ENCODE measurements around the gene GBA2.

GBA2 gene

DNA sequence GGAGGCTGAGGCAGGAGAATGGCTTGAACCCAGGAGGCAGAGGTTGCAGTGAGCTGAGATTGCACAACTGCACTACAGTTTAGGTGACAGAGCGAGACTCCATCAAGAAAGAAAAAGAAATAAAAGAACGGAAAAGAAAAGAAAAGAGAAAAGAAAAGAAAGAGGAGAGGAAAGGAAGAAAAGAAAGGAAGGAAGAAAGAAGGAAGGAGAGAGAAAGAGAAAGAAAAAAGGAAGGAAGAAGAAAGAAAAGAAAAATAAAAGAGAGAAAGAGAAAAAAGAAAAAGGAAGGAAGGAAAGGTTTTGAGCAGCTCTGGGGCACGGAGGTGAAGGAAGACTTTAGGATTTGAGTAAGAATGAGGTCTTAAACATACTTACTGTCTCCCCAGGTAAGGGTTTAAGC is 35.5 kb downstream of the GBA2 start:
- DNase-seq = no peak

DNA sequence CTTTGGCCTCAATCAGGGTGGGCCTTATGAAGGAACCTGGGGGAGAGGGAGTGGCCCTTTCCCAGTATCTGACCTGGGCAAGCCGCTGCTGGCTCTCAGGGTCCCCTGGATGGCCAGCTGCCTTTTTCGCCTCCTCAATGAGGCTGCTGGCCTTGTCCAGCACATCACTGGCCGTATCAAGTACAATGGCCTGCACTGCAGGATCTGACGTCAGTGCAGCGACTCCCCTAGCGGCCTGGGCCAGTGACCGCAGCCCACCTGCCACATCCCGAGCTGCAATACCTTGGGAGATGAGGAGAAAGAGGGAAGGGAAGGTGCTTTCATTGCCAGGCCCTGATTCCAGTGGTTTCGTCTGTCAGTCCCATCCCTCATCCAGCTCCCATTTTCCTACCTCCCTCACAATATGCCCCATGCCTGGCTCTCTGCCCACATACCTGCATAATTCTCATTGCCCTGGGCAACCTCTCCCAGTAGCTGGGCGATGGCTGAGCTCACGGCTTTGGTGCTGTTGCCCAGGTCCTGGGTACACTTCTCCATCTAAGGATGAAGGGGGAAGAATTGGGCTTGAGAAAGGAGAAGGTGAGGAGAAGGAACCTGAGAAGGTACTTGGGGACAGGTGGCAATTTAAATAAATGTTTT is 36.1 kb downstream of the GBA2 start:
- no peak for DNase-seq

DNA sequence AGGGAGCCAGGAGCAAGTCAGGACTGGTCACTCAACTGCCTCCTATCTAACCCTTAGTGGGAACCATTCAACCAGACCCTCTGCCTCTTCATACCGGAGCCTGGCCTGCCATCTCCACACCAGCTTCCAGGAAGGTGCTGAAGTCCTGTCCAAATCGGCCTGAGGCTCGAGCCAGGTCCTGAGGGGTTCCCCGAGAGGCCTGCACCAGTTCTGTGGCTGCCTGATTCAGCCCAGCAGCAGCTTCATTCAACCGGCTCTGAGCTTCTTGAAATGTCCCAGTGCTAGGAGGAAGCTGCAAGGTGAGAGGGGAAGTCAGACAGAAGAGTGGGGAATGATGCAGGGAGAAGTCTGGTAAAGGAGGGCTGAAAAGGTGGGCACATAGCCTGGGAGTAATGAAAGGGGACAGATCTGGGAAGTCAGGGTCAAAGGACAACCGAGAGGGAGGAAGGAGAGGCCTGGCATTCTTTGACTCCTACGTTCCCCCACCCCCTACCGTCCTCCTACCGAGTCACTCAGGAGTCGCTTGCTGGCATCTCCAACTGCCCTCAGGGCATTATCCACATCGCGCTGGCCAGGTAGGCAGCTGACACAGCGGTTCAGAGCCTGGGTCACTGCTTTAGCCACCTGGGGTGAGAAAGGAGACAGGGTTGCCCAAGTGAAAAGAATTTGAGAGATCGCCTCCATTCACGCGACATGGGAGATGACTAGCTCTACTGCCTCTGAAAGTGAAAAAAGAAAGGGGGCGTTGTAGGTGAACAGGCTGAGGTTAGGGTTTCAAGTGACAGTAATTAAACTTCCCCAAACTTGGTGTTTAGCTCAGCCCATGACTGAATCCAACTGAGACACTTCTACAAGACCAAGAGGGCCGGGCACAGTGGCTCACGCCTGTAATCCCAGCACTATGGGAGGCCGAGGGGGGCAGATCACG is 37.3 kb downstream of the GBA2 start:
- DNase-seq = no peak

DNA sequence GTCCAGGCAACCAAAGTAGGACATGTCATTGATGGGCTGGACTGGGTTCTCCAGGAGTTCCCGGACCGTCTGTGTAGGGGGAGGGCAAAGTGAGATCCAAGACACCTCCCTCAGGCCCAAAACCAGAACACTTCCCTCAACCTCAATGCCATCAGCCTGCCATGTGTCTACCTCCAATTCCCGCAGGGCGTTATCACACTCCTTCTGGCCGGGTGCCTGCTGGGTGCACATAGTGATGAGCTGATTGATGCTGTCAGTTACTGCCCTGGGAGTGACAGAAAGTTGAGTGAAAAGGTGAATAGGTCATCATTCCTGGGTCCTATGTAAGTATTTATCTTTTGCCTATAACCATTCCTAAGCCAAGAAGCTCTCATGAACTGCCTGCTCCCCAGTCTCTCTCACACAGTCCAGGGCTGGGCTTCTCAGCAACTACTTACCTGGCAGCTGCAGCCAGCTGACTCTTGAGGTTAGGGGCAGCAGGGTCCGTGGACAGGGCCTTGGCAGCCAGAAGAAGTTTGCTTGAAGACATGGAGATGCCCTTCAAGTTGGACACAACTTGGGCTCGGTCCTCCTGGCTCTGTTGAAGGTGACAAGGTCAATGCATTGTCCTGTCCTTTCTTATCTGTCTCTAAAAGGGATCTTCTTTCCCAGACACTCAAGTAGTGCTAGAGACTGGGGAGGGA is 38.1 kb downstream of the GBA2 start:
- DNase-seq = no peak

DNA sequence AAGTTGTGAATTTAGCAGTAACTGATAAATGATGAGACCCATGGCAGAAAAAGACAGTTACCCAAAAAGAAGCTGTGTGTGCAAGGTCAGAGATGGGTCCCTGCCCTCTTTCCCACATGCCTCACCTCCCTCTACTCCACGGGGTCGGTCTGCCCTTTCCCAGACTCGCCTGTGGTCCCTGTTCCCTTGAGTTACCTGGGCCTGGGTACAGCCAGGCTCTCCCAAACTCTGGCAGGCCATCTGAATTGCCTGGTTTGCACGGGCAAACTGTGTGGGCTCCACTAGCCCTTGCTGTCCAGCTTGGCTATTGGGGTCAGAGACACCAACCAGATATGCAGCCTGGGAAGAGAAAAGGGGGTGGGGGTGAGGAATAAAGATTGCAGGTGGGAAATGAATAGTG is 40.9 kb downstream of the GBA2 start:
- DNase-seq = no peak

DNA sequence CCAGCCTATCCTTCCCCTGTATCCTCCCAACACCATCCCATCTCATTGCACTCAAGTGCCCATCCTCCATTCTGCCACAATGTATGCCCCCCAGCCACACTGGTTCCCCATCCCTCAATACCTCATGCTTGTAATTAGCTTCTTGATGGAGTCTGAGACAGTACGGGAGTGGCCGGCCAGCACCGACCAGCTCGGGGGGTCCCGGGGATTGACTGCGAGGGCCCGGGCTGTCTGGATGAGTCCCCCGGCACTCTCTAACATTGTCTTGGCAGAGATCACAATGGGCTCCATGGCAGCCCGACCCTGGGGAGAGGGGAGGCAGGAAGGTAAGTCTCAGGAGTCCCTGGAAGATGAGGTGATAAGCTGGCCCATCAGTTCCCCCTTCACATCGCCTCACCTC is 42.1 kb downstream of the GBA2 start:
- DNase-seq = no peak

DNA sequence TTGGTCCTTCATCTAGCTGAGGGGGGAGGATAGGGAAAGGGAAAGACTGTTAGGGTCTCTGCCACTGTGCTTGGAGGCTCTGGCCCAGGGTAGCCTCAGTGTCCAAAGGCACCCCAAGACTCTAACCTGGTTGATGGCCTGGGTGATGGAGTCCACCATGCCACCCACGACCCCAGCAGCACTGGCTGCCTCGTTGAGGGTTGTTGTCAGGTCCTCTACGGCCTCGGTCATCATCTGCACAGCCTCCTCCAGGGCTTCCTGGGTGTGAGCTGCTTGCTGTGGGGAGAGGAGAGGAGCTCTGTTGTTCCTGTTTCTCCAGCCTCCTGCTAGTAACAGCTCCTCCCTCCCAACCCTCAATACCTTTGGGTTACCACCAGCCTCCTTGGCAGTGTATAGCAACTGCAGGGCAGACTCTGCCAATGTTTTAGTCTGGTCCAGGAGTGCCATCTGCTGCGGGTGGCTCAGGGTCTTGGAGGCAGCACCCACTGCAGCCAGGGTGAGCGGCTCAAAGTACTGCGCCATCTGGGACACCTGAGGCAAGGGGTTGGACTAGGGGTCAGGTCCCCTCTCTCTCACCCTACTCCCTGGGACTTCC is 43.1 kb downstream of the GBA2 start:
- DNase-seq = no peak

DNA sequence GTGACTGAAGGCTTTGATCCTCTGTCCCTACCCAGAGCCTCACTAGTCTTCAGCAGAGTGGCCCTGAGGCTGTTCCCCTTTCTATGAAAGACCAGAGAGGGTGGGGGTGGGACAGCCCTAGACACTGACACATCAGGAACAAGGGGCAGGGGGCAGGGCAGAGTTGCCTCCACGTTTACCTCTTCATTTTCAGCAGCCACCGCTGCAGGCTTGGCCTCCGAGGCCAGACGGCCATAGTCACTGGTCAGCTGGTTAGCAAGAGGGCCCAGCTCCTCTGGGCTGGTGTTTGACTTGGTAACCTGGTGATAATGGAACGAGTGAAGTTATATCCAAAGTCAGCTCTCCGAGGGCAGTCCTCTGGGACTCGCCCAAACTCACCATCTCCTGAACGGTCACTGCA is 43.7 kb downstream of the GBA2 start:
- DNase-seq = no peak

DNA sequence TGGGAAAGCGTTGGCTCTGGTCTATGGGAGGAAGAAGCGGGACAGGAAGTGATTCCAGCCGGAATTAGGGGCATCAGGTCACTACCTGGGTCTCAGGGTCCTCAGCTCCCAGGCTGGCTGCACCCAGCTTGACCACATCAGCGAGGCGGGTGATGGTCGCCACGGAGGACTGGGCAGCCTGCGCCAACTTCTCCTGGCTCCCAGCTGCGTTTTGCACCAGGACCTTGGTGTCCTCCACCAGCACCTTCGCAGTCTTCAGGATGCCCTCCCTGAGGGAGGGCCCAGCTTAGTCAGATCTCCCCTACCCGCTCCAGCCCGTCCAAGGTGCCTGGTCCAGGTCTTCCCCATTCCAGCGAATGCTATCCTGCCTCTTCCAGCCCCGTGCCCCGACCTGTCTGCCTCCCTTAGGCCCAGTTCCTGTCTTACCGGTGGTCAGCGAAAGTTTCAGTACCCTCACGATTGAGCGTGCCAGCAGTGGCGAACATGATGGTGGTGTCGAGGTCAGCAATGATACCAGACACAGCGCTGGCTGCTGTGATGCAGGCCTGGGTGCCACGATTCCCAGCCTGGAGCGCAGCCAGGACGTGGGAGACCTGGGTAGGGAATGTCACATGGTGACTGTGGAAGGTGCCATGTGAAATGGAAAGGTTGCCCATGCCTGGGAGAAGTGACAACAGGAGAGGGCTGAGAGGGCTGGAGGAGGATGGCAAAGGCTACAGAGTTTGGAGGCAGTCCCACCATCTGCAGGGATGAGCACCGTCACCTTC is 44.9 kb downstream of the GBA2 start:
- DNase-seq = no peak

DNA sequence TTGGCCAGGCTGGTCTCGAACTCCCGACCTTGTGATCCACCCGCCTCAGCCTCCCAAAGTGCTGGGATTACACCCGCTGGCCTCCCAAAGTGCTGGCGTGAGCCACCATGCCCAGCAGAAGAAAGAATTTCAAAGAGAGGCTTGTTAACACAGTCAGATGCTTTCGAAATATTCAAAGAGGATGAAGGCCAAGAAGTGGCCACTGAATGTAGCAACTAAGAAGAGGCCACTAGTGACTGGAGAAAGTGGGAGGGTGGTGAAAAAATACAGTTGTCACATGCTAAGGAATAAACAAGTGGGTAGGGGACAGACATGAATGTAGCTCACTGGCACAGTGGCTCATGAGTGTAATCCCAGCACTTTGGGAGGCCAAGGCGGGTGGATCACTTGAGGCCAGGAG is 46.3 kb downstream of the GBA2 start:
- DNase-seq = peak; percentile 13

DNA sequence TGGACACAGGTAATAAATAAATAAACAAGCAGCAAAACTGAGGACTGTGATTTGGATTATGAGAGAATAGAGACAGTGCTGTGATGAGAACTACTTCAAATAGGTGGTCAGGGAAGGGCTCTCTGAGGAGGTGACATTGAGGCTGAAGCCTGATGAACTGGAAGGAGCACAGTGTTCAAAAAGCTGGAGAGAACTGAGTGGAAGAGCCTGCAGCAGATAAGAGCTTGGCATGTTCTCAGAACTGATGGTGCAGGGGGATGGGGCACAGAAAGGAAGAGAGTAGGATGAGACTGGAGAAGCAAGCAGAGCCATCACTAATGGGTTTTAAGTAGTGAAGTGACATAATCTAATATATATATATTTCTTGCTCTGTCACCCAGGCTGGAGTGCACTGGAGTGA is 48.1 kb downstream of the GBA2 start:
- DNase-seq = no peak

DNA sequence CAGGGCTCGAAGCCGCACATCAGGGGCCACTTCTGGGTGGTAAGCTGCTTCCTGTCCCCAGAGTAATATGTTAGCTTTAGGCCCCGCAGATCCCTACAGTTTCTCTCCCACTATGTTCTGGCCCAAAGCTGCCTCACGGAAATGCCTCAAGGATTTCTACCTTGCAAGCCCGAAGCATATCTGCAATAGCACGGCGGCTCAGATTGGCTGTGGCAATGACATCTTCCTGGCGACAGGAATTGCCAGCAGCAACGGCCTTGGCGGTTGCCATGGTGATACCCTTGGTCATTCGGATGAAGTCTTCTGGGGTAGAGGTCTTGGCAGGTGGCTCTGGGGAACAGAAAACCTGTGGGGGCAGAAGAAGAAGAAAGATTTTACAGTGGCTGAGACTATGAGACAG is 49.0 kb downstream of the GBA2 start:
- no peak for DNase-seq

DNA sequence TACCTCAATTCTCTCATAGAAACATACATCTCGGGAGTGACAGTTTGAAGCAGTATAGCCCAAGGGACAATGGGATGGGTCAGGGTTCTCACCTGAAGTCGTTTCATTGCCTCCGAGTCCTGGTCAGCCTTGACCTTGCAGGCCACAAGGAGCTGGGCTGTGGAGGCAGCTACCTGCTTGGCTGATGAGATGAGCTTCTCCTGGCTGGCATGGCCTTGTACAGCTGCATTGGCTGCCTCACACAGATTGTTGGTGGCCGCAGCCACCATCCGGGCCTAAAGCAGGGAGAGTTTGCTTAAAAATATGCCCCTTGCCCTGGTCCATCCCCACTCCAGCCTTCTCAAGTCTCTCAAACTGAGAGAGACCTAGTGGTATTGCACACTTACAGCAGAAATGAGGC is 50.8 kb downstream of the GBA2 start:
- no peak for DNase-seq

DNA sequence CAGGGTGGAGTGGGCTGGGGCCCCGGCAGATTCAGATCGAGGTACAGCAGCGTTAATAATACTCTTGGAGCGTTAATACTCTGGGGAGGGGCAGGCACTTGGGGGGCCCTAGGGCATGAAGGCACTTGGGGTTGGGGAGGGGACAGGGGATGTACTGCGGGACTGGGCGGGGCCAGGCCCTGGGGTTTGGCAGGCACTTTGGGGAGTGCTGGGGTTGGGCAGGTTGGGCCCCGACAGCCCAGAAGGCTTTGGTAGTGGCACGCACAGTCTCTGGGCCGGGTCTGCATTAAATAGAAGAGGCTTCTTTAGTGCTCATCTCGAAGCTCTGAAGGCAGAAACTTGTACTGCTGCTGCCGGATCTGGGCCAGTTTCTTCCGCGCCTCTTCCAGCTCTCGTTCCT is 51.5 kb downstream of the GBA2 start:
- DNase-seq = no peak

DNA sequence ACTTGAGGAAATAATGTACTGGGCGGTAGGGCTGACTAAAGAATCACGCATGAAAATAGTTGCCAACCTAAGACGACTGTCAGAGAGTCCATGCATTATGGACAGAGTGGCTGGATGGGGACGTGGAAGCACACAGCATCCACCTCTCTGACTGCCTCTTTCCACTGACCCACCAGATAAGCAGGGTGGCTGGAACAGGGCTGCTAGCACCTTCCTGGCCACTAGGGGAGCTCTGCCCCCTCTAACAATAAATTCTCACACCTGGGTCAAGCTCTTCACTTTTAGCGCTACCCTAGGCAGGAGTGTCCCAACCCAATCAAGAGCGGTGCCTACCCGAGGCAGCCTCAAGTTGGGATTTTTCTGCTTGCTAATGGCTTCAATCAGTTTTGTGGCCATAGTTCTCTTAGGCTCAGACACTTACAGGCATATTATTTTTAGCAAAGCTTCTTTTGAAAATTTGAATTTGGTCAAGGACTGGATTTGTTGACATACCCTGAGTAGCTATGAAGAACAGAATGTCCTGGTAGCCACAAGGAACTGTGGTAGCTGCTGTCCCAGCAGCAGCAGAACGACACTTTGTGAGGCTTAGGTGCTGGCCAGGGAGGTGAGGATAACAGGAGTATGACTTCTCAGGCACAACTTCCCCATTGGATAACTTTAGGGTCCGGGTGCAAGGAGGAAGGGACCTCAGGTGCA is 52.4 kb downstream of the GBA2 start:
- DNase-seq = peak; percentile 47

DNA sequence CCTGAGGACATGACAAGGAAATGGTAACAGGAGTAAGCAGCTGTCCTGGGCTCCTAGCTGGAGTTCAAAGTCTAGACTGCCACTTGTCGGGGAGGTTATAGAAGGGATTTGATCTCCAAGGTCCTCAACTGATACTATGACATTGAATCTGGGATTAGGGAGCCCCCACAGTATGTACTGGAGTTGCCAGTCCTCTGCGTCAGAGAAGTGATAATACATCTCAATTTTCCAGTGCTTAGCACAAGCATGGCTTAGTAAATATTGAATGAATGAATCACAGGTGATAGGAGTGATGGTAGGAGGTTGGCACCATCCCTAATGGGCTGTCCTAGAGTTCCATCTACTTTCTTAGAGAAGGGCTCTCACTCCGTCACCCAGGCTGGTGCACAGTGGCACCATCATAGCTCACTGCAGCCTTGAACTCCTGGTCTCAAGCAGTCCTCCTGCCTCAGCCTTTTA is 53.1 kb downstream of the GBA2 start:
- no peak for DNase-seq

DNA sequence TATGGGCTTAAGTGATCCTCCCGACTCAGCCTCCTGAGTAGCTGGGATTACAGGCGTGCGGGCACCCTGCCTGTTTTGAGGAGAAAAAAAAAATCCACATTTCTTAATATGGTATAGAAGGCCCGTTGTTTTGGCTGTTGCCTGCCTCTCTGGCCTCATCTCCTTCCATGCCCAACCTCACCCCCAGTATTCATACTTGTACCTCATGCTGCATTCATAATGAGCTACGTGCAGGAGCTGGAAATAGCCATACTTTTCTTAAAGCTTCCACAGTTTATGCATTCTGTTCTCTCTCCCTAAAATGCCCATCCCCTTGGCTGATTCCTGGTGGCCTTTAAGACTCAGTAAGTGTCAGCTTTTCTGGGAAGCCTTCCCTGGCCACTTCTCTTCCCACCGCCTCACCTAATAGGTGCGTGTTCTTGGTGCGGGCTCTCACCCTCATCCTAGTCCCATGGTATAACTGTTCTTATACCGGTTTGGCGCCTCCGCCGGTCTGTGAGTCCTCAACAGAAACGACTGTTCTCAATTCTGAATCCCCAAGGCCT is 57.2 kb downstream of the GBA2 start:
- no peak for DNase-seq

DNA sequence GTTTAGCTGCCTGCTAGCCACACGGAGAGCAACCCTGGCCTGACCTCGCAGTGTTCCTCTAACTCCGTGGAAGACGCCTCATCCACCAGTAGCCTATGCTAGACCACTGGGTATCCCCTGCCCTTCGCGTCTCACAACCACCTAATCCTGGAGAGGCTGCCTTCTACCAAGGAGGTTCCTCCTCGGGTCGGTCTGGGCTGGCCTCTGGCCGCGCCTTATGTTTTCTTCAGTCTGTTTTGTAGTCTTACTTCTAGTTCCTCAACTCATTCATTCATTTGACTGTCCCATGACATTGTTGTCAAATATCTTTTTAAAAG is 57.7 kb downstream of the GBA2 start:
- peak; percentile 28 for DNase-seq

DNA sequence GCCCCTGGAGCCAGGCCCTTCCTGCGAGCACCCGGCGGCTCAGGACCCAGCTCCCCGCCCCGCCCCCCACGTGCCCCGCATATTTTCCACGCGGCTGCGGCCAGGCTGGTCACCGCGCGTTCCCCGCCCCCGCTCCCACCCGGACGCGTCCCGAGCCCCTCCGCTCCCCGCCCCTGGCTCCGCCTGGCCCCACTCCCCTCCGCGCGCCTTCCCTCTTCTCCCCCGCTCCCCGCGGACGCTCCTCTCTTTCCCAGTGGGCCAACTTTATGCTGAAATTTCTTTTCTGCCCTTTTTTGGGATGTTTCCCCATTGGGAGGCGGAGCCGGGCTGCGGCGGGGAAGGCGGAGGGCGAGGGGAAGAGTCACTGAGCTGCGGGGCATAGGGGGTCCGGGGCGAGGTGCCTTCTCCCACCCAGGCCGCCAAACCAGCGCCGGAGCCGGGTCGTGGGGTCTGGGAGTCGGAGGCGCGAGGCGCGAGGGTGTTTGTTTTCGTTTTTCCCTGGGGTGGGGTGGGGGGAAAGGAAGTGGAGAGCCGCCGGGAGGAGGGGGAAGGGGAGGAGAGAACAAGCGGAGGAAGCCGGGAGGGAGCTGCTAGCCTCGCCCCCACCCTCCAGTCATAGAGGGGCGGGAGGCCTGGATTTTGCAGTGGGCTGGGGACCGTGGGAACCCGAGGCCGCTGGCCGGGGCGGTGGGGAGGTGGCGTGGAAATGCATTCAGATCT is 58.3 kb downstream of the GBA2 start:
- DNase-seq = peak; percentile 28

DNA sequence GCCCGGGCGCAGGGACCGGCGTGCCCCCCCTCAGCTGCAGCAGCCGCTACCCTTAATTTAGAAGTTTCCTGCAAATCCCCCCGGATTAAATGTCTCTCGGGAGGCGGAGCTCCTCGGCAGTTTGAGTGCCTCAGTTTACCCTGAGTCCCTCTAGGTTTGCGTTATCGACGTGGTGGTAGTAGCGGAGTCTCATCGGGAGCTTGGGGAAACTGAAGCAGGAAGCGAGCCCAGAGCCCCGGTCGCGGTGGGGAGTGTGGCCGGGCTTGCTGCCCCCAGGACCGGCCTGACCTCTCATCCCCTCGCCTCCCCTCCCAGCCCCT is 58.8 kb downstream of the GBA2 start:
- DNase-seq = no peak

DNA sequence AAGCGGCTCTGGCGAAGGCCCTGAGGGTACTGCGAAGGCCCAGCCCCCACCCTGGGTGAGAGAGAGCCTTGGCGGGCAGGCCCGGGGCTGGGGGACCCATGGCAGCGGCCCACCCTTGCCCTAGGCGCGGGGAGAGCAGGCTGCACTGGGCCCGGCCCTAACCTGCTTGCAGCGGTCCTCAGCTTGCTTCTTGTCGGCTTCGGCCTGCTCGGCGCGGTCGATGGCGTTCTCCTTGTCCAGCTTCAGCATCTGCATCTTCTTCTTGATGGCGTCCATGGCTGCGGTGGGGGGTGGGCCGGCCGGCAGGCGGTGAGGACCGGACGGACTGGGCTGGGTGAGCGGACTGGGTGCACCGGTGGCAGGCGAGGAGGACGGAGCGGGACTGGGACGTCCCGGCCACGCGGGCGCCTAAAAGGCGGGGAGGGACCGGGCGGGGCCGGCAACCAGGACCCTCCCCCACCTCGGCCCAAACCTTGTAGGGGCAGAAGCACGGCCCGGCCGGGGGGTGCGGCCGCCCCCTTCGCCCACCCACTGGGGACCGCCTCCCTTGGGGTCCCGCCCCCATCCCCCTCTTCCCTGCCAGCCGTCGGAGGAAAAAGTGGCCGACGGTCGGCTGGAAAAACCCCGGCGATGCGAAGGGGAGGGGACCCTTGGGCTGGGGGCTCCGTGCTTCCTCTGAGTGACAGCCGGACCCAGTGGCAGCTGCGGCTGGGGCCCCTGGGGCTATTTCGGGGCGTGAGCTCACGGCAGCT is 59.3 kb downstream of the GBA2 start, which contains the start of gene TPM2:
TPM2 (minus strand) TSS at position 384 of the 752 bp plus-strand sequence; CDS start at position 276, 108 bp downstream.
- DNase-seq = no peak

Measured in inflammatory macrophage treated with lipopolysaccharide for 4 hours (primary cell).